GM18907 (cell line): ENCODE measurements around the gene S100A6.
"Not testable (repeated sequence)": the region's sequence is repeated elsewhere in the genome, so short reads cannot be mapped to it uniquely, and the experiment has no call there.

Experiments used
- ATAC-seq: cut with Tn5 transposase; IDR thresholded peaks from one replicate; pipeline ENCODE4 v1.9.1; 2021; ENCODE audit warnings: mild to moderate bottlenecking, moderate library complexity; ENCODE audit not compliant: unreplicated experiment

S100A6 gene

DNA sequence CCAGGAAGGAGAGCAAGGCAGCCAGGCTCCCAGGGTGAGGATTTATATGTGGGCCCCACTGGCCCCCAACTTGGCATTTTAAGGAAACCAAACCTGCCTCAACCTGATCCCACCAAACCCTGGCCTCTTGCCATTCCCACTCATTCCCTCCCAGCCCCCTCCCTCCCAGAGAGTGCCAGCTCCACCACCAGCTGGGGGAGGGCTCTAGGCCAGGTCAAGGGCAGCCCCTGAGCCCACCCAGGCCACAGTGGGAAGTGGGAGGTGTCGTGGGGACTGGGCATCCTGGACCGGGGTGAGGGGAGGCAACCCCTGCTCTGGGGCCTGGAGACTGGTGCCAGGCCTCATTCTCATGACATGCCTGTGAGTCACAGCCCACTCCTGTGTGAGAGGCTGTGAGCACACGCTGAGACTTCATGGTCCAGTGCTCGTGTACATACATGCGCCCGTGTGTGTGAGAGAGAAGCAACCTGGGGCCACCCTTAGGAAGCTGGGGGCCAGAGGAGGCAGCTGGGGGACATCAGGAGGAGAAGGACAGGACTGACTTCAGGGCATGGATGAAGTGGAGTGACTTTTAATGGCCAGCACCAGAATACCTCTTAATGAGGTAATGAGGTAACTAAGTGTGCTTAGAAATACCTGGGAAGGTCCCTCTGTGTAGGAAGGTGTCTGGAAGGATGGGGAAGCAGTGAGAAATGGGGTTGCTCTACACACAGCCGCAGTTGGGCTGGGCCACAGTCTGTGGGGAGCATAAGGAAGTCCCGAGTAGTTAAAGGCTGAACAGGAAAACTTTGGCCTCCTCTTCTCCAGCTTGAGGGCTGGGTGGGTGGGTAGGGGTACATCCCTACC lies 30.0 kb upstream of the S100A6 start, which contains the start of gene S100A2:
Gene S100A2 (minus strand): TSS at position 316 of the 846 bp plus-strand sequence. CDS start 1,967 bp downstream, outside the sequence.
- peak; percentile 43 for ATAC-seq

DNA sequence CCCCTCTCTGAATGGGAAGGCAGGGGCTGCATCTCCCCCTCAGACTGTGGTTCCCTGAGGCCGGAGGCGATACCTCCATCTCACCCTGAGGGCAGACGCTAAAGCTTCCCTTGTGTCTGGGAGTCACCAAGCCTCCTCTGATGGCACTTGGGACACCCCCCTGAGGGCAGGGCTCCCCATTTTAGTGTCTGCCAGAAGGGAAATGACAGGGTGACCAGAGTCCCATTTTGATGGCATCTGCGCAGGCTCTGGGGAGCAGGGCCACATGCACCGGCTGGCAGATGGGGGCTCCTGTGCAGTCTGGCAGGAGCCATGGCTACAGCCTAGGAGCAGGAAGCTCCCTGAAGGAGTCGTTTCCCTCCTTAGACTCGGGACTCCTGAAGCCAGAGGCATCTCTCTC lies 28.2 kb upstream of the S100A6 start:
- no peak for ATAC-seq

DNA sequence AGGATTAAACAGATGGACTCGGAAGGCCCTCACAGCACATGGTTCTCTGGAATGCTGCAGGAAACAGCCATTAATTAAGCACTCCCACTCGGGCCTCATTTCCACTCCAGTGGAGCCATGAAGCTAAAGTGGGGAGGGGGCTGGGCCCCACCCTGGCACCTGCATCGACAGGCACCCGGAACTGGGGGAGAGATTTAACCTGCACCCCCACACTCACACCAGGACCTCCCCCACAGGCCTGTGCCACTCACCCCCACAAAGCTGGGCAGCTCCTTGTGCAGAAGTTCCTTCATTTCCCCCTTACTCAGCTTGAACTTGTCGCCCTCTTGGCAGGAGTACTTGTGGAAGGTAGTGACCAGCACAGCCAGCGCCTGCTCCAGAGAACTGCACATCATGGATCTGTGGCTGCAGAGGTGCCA lies 27.7 kb upstream of the S100A6 start:
- ATAC-seq = no peak

DNA sequence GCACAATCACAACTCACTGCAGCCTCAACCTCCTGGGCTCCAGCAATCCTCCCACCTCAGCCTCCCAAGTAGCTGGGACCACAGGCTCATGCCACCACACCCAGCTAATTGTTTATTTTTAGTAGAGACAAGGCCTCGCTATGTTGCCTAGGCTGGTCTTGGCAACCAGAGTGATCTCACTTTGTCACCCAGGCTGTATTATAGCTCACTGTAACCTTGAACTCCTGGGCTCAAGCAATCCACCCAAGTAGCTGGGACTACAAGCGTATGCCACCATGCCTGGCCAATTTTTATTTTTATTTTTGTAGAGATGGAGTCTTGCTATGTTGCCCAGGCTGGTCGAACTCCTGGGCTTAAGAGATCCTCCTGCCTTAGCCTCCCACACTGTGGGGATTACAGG lies 26.2 kb upstream of the S100A6 start:
- not testable (repeated sequence) for ATAC-seq

DNA sequence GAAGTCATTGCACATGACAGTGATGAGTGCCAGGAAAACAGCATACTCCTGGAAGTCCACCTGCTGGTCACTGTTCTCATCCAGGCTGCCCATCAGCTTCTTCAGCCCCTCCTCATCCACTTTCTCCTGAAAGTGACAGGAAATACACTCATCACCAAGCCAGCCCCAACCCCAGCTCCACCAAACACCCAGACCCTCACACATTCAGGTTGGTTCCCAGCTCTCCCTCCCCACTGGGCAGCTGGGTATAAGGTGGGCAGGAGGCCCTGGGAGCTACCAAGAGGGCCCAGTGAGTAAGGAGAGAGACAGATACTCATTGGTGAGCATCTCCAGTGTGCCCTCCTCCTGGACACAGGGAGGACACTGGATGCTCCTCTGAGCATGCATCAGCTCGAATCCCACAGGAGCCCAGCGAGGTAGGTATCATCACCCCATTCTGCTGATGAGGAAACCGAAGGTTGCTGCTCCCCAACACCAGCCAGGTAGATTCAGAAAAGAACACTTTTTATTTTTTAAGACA lies 25.7 kb upstream of the S100A6 start:
- no peak for ATAC-seq

DNA sequence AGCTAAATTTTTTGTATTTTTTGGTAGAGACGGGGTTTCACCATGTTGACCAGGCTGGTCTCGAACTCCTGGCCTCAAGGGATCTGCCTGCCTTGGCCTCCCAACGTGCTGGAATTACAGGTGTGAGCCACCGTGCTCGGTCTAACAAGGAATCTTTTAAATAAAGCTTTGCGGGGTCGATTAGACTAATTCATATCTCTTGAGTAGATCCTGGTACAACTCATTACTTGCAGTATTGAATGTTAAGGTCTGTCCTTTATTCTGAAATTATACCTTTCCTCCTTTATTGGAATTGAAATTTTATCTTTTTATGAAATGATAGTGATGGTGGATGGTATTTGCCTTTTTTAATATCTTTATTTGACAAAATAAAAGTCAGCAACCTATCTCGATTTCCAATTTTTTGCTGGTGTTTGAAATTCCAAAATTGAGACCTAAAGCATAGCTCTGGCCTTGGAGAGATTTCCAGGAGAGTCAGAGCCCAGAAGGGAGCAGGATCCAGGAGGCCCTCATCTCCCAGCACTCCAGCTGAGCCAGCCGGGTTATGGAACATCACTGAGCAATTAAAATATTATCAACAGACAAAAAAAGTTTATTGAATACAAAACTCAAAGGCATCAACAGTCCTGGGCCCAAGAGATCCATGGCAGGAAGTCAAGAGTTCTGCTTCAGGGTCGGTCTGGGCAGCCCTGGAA lies 25.1 kb upstream of the S100A6 start:
- ATAC-seq = no peak

DNA sequence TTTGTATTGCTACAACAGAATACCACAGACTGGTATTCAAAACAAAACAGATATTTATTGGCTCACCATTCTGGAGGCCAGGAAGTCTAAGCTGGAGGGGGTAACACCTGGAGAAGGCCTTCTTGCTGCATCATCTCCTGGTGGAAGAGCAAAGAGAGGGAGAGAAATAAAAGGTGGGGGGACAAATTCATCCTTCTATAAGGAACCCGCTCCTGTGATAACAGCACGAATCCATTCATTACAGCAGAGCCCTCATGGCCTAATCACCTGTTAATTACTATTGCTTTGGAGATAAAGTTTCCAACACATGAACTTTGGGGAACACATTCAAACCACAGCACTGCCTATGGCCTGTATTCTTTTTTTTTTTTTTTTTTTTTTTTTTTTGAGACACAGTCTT lies 24.4 kb upstream of the S100A6 start:
- ATAC-seq = no peak

DNA sequence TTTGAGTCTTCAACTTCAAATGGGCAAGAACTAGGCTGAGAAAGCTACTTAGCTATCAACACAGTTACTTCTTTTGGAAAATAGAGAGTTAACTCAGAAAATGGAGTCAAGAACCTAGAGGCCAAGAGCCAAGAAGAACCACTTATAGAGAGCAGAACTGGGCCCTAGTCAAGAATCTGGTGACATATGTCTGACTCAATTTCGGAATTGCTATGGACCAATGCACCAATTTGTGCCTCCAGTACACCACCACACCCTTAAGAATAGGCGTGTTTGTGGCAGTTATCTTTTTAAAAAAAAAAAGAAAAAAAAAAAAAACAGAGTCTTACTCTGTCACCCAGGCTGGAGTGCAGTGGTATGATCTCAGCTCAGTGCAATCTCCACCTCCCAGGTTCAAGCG lies 22.1 kb upstream of the S100A6 start:
- no peak for ATAC-seq

DNA sequence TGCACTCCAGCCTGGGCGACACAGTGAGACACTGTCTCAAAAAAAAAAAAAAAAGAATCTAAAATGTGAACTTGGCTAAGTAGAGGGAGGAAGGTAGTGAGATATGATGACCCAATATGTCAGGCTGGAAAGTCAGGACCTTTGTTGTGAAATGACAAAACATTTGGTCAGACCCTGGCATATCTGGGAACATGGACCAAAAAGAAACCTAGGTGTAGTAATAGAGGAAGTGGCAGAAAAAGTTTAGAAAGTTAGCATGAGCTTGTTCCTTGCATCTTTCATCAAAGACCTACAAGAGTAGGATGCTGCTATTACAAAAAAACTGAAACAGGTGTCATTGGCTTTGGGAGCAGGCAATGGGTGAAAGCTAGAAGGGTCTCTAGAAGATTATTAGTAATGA lies 20.6 kb upstream of the S100A6 start:
- ATAC-seq = no peak

DNA sequence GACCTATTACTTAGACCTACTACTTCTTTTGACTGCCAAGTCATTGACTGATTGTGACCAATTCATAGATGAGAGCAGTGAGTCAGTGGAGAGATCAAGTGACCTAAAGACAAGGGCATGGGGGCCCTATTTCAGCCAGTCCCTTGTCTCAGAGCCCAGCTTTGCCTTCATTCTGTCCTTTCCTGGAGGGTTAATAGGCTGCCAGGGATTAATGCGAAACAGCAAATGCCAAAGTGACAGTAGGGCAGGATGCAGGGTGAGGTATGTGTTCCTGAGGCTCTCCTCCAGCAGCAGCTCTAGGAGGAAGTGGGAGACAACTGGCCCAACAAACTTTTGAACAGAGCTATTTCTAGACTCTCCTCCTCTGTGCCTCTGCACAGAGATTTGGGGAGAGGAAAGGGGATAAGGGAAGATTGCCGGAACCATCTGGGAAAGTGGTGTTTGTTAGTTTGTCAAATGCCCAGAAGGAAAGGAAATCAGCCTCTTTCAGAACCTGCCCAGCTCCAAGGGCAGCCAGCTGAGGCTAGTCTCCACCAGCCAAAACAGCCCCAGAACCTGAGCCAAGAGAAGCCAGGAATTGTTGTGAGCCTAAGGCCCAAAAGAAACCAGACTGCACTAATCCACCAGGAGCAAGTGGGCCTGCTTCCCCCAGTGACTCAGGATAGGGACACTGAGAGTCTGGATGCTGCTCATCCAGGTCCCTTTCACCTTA lies 18.2 kb upstream of the S100A6 start:
- no peak for ATAC-seq

DNA sequence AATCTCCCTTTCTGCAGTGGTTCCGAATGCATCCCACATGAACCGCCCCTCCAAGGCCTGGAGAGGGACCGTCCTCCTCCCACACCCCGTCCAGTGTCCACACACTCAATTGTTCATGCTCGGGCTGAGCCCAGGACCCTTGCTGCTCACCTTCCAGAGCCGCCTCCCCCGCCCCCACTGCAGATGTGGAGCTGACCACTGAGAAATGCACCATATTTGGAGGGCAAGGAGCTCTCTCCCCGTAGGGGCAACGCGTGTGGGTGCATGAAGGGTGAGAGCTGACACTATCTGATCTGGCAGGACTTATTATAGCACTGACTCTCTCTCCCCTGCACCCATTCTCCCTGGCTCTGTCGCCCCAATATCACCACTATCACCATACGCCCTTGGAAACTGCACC lies 17.3 kb upstream of the S100A6 start:
- no peak for ATAC-seq

DNA sequence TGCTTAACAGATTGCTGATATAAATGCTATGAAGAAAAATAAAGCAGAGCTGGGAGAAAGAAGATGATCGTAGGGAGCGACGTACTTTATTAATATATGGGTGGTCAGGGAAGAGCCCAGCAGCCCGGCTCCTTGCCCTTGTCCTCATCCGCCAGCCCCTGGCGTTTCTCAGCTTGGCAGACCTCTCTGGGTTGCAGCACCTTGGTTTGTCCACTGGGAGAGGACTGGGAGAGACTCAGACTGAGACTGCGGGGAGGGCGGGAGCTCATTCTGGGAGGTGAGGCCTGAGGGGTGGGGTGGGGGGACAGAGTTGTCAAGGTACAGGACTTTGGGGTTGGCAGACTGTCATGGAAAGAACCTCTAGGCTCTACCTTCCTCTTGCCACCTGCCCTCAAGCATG lies 16.5 kb upstream of the S100A6 start:
- no peak for ATAC-seq

DNA sequence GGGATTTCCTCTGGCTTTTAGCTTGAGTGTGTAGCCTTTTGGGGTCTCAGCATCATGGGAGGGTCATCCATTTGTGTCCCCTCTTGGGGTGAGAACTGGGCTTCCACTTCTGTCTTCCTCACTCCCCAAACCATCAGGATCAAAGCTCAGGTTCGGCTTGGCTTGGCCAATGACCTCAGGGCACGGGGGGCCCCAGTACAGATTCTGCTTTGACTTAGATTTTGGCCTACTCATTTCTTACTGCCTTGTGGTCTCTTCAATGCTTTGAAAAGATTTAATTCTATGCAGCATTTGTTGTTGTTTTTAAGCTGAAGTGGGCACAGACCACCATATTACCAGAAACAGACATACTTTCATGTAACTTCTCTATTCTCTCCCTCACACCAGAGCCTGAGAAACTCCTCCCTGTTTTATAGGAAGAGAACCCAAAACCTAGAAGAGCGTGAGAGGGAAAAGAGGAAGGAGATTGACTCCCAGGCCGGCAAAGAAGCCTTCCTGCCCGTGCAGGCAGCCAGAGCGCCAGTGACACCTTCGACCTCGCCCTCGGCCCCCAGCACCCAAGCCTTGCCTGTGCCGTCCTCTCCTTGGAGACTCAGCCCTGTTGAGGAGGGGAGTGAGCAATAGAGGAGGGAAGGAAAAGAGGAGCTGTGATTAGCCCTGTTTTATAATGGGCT lies 15.2 kb upstream of the S100A6 start:
- ATAC-seq = no peak

DNA sequence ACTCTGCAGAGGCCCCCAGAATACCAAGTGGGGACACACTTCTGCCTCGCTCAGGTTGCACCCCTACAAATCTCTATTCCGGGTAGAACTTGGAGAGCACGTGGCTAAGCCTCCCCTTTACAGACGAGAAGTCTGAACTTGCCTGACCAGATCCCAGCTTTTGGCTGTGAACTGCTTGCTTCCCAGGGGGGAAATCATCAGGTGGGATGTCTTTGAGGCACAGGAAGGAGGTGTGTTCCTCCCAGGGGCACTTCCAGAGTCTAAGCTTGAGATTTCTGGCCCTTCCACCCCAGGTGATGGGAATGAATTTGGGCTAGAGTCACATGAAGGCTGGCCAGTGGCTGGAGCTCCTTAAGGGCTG lies 14.6 kb upstream of the S100A6 start:
- ATAC-seq = no peak

DNA sequence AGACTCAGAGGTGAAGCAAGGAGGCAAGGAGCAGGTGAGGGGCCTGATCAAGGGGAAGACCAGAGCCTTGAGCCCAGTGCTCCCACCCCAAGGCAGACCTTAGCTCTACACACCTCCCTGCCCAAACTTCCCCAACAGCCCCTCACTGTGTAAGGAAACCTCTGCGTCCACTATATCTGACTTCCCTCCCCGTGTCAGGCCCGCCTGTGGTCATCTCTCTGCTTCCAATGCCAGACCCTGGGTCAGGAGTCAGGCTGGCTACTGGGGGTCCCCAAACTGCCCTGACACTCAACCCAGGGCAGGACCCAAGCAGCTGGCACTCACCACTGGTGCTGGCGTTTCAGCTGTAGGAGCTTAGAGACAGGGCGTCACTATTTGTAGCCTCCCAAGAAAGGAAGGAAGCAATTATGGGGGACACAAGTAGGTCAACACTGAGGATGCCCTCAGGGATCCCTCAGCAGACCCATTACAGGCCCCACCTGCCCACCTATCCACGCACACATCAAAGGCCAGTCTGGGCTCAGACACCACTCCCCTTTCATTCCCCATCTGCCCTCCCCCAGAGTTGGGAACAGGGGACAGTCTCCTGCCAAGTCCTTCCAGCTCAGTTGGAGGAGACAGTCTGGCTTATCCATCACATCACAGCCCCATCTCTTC lies 14.1 kb upstream of the S100A6 start:
- ATAC-seq = no peak

DNA sequence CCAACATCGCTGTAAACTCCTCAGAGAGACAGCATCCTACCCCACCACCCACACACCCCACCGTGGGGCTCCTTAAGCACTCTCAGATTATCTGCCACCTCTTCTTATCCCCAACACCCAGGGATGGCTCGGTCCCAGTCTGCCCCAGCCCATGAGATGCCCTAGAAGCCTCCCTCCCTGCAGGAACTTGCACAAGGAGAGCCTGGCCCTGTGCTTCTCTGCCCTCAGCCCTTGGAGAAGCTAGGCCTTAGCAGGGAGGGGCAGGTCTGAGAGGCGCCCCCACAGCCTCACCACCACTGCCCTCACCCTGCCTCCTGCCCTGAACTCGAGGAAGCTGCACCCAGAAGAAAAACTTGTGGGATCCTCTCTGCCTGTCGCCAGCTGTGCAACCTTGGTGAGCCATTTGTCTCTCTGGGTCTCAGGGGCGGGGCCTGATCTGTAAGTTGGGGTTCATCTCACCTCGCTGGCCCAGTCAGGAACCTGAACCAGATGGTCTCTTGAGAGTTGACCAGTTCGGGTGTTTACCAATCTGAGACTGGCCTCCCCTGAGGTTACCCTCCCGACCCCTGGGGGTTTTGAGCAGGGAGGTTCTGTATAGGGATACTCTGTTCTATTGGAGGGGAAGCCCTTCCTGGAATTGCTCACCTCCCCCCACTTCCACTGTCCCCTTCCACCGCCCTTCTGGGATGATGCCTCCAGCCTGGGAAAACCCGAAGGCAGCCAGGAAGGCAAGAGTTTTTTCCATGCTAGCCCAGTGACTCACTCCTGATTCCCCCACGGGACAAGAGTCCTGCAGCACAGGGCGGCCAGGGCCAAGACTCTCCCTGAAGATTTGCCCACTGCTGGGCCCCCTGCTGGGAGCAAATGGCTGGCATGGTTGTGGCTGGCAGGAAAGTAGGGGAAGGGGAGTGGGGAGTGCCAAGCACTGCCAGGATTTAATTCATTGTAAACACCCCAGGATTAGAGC lies 13.2 kb upstream of the S100A6 start, which contains the start of gene S100A3:
Gene S100A3 (minus strand): TSS at position 537 of the 967 bp plus-strand sequence. CDS start 773 bp downstream, outside the sequence.
- no peak for ATAC-seq

DNA sequence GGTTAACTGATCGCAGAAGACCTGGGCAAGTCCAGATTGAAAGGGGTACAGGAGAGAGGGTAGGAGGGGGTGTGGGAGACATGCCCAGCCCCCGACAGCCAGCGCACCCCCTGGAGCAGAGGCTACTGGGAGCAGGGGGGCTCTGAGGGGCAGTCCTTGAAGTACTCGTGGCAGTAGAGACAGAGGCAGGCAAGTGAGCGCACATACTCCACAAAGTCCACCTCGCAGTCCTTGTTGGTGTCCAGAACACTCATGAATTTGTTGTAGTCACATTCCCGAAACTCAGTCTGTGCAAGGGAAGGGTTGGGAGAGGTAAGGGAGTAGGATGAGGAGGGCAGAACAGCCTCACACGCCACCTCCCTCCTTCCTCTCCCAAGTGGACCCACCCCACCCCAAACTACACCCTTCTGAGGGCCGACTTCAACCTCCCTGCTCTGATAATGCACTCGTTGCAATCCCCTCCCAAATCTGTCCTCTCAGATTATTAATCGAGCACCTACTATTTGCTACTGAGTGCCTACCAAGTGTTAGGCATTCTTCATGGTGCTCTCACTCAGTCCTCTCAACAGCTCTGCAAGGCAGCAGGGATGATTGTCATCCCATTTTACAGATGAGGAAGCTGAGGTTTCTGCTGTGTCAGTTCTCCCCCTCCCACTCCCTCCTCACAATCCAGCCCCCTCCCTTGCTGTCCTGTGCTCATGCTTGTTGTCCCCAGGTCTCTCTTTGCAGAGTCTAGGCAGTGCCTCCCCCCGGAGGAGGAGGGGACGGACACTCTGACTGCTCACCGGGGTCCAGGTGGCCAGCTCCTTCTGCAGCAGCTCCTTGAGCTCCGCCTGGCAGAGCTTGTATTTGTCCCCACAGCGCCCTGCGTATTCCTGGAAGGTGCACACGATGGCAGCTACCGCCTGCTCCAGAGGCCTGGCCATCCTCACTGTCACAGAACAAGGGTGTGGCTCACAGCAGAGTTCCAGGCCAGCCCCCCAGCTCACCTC lies 12.1 kb upstream of the S100A6 start:
- ATAC-seq = no peak
